PC-9 (cell line): Measurements from ENCODE around the gene PTGER1.

Experiments used
- EZH2 ChIP-seq: fragments of 200-600 bp; sonication (generic); IDR thresholded peaks from 2 replicates; pipeline ENCODE4 v1.8.0; 2017; ENCODE audit warnings: antibody characterized with exemption, low read depth
- TF ChIP-seq, protein P1 (sequence below): fragments of 200-600 bp; sonication (generic); conservative IDR thresholded peaks from 2 replicates; pipeline ENCODE4 v1.6.1; 2017; ENCODE audit warnings: mixed run types, antibody characterized with exemption, mild to moderate bottlenecking, moderate library complexity

- TF ChIP-seq, protein P1, sequence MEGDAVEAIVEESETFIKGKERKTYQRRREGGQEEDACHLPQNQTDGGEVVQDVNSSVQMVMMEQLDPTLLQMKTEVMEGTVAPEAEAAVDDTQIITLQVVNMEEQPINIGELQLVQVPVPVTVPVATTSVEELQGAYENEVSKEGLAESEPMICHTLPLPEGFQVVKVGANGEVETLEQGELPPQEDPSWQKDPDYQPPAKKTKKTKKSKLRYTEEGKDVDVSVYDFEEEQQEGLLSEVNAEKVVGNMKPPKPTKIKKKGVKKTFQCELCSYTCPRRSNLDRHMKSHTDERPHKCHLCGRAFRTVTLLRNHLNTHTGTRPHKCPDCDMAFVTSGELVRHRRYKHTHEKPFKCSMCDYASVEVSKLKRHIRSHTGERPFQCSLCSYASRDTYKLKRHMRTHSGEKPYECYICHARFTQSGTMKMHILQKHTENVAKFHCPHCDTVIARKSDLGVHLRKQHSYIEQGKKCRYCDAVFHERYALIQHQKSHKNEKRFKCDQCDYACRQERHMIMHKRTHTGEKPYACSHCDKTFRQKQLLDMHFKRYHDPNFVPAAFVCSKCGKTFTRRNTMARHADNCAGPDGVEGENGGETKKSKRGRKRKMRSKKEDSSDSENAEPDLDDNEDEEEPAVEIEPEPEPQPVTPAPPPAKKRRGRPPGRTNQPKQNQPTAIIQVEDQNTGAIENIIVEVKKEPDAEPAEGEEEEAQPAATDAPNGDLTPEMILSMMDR: no peak
- no peak for TF ChIP-seq EZH2
Measured at GRCh38 chr19:14519245-14519859, 44.2 kb upstream of the PTGER1 start.
